Measurements from ENCODE around the gene PRPF6. TPM values are rescaled to one million over a fixed set of nuclear protein-coding genes. Genes with fewer than 3 reads are reported as not detected.

Gene PRPF6
- total RNA-seq, 1 donor from 2014 or later: 52.6 TPM

DNA sequence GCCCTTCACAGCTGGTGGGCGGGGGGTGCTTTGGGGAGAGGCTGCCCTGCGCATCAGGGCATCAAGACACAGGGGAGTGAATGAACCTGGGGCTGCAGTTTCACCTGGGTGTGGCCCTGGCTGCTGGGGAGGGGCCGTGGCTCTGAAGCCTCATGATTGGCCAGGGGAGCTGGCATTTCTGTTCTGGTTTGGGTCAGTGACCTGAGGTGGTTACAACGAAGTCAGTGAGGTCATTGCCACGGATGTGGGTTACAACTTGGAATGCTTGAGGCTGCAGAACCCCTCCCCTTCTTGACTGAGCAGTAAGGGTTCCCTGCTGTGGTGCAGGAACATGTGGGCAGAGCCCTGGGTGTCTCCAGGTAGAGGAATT lies 85.0 kb downstream of the PRPF6 start:
- Histone ChIP-seq H4K20me1 (ENCODE audit: insufficient read depth, low read length) (peaks cover 32% of the 10 kb centered on the region), H3K27me3 (ENCODE audit: insufficient read depth, low read length) (no peaks in the 10 kb centered on the region), H3K4me2 (ENCODE audit: low read length) (peak overlapping the region; percentile 38), H3K4me1 (ENCODE audit: insufficient read depth, low read length) (peaks cover 31% of the 10 kb centered on the region), H3K9ac (ENCODE audit: low read length) (no peak overlapping the region), H3K9me3 (ENCODE audit: insufficient read depth, low read depth, low read length) (no peaks in the 10 kb centered on the region), H3K27ac (ENCODE audit: low read depth, low read length) (no peak overlapping the region), H3K79me2 (ENCODE audit: insufficient read depth, low read length) (peaks cover 5% of the 10 kb centered on the region), H3K36me3 (ENCODE audit: insufficient read depth, low read length) (no peaks in the 10 kb centered on the region), H2AFZ (ENCODE audit: low read depth, low read length) (no peak overlapping the region), H3K4me3 (ENCODE audit: insufficient read depth, low read depth, low read length) (no peak overlapping the region)
- no peak for FAIRE-seq
- Mint-ChIP-seq H3K36me3 (ENCODE audit: low read depth, unreplicated experiment) (peaks cover 4% of the 10 kb centered on the region), H3K4me3 (ENCODE audit: unreplicated experiment) (peak overlapping the region; percentile 74), H3K27me3 (ENCODE audit: low read depth, unreplicated experiment) (no peaks in the 10 kb centered on the region), H3K27ac (ENCODE audit: unreplicated experiment) (peak overlapping the region; percentile 84), H3K4me1 (ENCODE audit: low read depth, unreplicated experiment) (peaks cover 18% of the 10 kb centered on the region), H3K9me3 (ENCODE audit: unreplicated experiment) (no peaks in the 10 kb centered on the region)
- TF ChIP-seq, protein P1, sequence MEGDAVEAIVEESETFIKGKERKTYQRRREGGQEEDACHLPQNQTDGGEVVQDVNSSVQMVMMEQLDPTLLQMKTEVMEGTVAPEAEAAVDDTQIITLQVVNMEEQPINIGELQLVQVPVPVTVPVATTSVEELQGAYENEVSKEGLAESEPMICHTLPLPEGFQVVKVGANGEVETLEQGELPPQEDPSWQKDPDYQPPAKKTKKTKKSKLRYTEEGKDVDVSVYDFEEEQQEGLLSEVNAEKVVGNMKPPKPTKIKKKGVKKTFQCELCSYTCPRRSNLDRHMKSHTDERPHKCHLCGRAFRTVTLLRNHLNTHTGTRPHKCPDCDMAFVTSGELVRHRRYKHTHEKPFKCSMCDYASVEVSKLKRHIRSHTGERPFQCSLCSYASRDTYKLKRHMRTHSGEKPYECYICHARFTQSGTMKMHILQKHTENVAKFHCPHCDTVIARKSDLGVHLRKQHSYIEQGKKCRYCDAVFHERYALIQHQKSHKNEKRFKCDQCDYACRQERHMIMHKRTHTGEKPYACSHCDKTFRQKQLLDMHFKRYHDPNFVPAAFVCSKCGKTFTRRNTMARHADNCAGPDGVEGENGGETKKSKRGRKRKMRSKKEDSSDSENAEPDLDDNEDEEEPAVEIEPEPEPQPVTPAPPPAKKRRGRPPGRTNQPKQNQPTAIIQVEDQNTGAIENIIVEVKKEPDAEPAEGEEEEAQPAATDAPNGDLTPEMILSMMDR (IDR thresholded peaks at IDR 0.05; ENCODE audit: insufficient read depth, low read depth, low read length): no peak
- no peak for TF ChIP-seq EZH2 (IDR thresholded peaks at IDR 0.05; ENCODE audit: insufficient read depth, low read length)
- peak; percentile 77 for DNase-seq (ENCODE audit: low read depth)

- Histone ChIP-seq H3K79me2 (ENCODE audit: insufficient read depth, low read length) (peaks cover 5% of the 10 kb centered on the region), H3K4me2 (ENCODE audit: low read length) (no peak overlapping the region), H4K20me1 (ENCODE audit: insufficient read depth, low read length) (peaks cover 32% of the 10 kb centered on the region), H3K27ac (ENCODE audit: low read depth, low read length) (no peak overlapping the region), H3K36me3 (ENCODE audit: insufficient read depth, low read length) (no peaks in the 10 kb centered on the region), H3K9me3 (ENCODE audit: insufficient read depth, low read depth, low read length) (no peaks in the 10 kb centered on the region), H3K4me1 (ENCODE audit: insufficient read depth, low read length) (peaks cover 30% of the 10 kb centered on the region), H3K4me3 (ENCODE audit: insufficient read depth, low read depth, low read length) (no peak overlapping the region), H3K9ac (ENCODE audit: low read length) (no peak overlapping the region), H2AFZ (ENCODE audit: low read depth, low read length) (no peak overlapping the region), H3K27me3 (ENCODE audit: insufficient read depth, low read length) (no peaks in the 10 kb centered on the region)
- Mint-ChIP-seq H3K4me3 (ENCODE audit: unreplicated experiment) (no peak overlapping the region), H3K27me3 (ENCODE audit: low read depth, unreplicated experiment) (no peaks in the 10 kb centered on the region), H3K9me3 (ENCODE audit: unreplicated experiment) (no peaks in the 10 kb centered on the region), H3K4me1 (ENCODE audit: low read depth, unreplicated experiment) (peaks cover 18% of the 10 kb centered on the region), H3K36me3 (ENCODE audit: low read depth, unreplicated experiment) (peaks cover 4% of the 10 kb centered on the region), H3K27ac (ENCODE audit: unreplicated experiment) (no peak overlapping the region)
- FAIRE-seq (no peak), DNase-seq (ENCODE audit: low read depth) (no peak)
- no peak for TF ChIP-seq EZH2 (IDR thresholded peaks at IDR 0.05; ENCODE audit: insufficient read depth, low read length)
- TF ChIP-seq, protein P1 (IDR thresholded peaks at IDR 0.05; ENCODE audit: insufficient read depth, low read depth, low read length): no peak
These were observed 86.2 kb downstream of the PRPF6 start for GRCh38 chr20:64067005-64067632.

- Histone ChIP-seq H4K20me1 (ENCODE audit: insufficient read depth, low read length) (peaks cover 32% of the 10 kb centered on the region), H3K9me3 (ENCODE audit: insufficient read depth, low read depth, low read length) (no peaks in the 10 kb centered on the region), H3K79me2 (ENCODE audit: insufficient read depth, low read length) (peaks cover 5% of the 10 kb centered on the region), H3K4me1 (ENCODE audit: insufficient read depth, low read length) (peaks cover 24% of the 10 kb centered on the region), H3K27me3 (ENCODE audit: insufficient read depth, low read length) (no peaks in the 10 kb centered on the region), H3K27ac (ENCODE audit: low read depth, low read length) (no peak overlapping the region), H3K4me3 (ENCODE audit: insufficient read depth, low read depth, low read length) (no peak overlapping the region), H3K36me3 (ENCODE audit: insufficient read depth, low read length) (no peaks in the 10 kb centered on the region), H3K9ac (ENCODE audit: low read length) (no peak overlapping the region), H2AFZ (ENCODE audit: low read depth, low read length) (no peak overlapping the region), H3K4me2 (ENCODE audit: low read length) (no peak overlapping the region)
- Mint-ChIP-seq H3K27ac (ENCODE audit: unreplicated experiment) (no peak overlapping the region), H3K27me3 (ENCODE audit: low read depth, unreplicated experiment) (no peaks in the 10 kb centered on the region), H3K4me1 (ENCODE audit: low read depth, unreplicated experiment) (peaks cover 18% of the 10 kb centered on the region), H3K36me3 (ENCODE audit: low read depth, unreplicated experiment) (peaks cover 4% of the 10 kb centered on the region), H3K4me3 (ENCODE audit: unreplicated experiment) (no peak overlapping the region), H3K9me3 (ENCODE audit: unreplicated experiment) (no peaks in the 10 kb centered on the region)
- DNase-seq (ENCODE audit: low read depth): no peak
- no peak for FAIRE-seq
- no peak for TF ChIP-seq EZH2 (IDR thresholded peaks at IDR 0.05; ENCODE audit: insufficient read depth, low read length)
- TF ChIP-seq, protein P1 (IDR thresholded peaks at IDR 0.05; ENCODE audit: insufficient read depth, low read depth, low read length): no peak
These were observed 86.9 kb downstream of the PRPF6 start for GRCh38 chr20:64067733-64068307.
